ENCODE data around the gene WSB1.
A peak's percentile ranks its signal among the peaks of the same experiment; 100 is the strongest.

WSB1 gene

DNA sequence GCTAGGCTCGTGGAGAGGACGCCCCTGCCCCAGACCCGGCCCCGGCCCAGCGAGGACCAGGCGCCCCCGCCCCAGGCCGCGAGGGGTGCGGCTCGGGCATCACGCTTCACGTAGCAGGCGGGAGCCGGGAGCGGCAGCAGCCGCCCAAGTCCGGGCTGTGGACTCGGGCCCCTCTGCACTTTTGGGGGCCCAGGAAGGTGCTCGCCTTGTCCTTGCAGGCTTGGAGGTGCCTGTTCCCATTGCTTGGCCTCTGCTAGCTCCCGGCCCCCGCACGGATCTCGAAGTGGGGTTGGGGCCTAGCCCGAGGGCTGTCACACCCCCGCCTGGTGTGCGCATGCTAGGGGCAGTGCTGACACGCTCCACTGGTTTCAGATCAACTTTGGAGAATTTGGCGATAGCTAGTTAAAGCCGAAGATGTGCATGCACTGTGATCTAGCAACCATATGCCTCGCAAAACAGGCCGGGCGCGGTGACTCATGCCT is 55.7 kb downstream of the WSB1 start:
- no peak for TF ChIP-seq CTCF (conservative IDR thresholded peaks at IDR 0.05; ENCODE audit: control insufficient read depth, insufficient read depth, low read depth, low read length)
- H3K4me3 ChIP-seq (ENCODE audit: control insufficient read depth, low read depth, low read length): no peak overlapping the region
- no peak for DNase-seq (ENCODE audit: low read depth)

GRCh38 chr17:27351759-27352158 is 57.8 kb downstream of the WSB1 start:
- H3K4me3 ChIP-seq (ENCODE audit: control insufficient read depth, low read depth, low read length): no peak overlapping the region
- DNase-seq (ENCODE audit: low read depth): no peak
- no peak for TF ChIP-seq CTCF (conservative IDR thresholded peaks at IDR 0.05; ENCODE audit: control insufficient read depth, insufficient read depth, low read depth, low read length)

DNA sequence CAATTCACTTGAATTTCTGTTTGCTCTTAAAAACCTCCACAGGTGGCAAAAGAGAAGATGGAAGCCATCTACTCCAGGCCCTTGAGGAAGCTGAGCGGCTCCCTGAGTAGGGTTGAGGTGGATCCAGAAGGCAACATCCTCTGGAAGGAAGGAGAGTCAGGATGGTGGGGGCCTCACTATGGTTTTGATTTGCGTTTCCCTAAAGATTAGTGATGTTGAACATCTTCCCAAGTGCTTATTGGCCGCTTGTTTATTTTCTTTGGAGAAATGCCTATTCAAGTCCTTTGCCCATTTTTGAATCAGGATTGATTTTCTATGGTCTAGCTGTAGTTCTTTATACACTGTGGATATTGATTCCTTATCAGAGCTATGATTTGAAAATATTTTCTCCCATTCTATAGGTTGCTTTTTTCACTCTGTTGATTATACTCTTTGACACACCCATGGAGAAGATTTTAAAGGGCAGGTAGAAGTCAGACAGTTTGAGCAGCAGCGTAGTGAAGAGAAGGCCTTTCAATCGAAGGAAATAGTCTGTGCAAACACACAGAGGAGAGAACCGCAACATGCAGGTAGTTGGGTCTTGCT is 58.6 kb downstream of the WSB1 start:
- peak overlapping the region; percentile 64 for H3K4me3 ChIP-seq (ENCODE audit: control insufficient read depth, low read depth, low read length)
- DNase-seq (ENCODE audit: low read depth): peak; percentile 70
- TF ChIP-seq CTCF (conservative IDR thresholded peaks at IDR 0.05; ENCODE audit: control insufficient read depth, insufficient read depth, low read depth, low read length): no peak

- no peak for TF ChIP-seq CTCF (conservative IDR thresholded peaks at IDR 0.05; ENCODE audit: control insufficient read depth, insufficient read depth, low read depth, low read length)
- no peak for DNase-seq (ENCODE audit: low read depth)
Observed at GRCh38 chr17:27353033-27353460, 59.1 kb downstream of the WSB1 start.

DNA sequence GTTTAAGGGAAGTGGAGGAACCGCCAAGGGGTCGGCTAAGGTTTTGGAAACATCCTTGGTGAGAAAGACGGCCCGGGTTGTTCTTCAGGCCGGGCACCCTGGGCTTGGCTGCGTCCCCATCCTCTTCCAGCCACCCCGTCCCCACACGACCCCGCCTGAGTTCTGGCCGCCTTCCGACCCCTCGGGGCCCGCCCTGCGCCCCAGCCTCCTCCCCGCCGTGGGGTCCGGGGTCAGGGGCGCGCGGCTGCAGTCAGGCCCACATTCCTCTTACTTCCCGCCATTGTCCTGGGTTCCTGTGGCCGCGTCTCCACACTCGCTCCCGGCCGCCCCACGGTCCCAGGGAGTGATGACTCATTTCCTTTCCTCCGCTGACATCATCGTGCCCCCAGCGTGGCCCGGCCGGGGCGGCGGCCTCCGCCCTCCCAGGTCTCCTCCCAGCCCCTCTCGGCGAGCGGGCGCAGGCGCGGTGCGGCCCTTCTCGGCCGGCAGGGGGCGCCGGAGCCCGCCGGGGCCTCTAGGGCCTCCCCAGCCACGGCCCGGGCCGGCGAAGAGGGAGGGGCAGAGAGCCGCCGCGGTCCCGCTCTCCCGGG is 59.6 kb downstream of the WSB1 start:
- peak; percentile 90 for DNase-seq (ENCODE audit: low read depth)
- peak overlapping the region; percentile 64 for H3K4me3 ChIP-seq (ENCODE audit: control insufficient read depth, low read depth, low read length)
- TF ChIP-seq CTCF (conservative IDR thresholded peaks at IDR 0.05; ENCODE audit: control insufficient read depth, insufficient read depth, low read depth, low read length): no peak

More at GRCh38 chr17:27353033-27353460, 59.1 kb downstream of the WSB1 start:
- H3K4me3 ChIP-seq (ENCODE audit: control insufficient read depth, low read depth, low read length): peak overlapping the region; percentile 64

DNA sequence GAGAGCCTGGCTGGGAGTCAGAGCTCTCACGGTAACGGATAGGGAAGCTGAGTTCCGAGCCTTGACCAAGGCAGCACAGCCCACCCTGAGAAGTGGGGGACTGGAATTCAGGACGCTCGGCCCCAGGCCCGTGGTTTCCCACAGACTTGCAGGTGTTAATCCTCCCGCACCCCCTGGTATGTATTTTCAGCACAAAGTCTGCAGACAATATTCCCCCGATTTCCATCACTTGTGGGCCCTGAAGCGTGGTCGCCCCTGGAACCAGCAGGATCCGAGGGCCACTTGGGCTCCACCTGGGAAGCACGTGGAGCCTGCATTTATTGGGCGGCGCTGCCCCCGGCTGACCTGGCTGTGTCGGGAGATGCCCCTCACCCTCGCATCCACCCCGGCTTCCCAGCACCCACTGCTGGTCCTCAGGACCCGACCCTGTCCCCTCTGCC is 60.2 kb downstream of the WSB1 start:
- TF ChIP-seq CTCF (conservative IDR thresholded peaks at IDR 0.05; ENCODE audit: control insufficient read depth, insufficient read depth, low read depth, low read length): no peak
- DNase-seq (ENCODE audit: low read depth): no peak

More for the DNA sequence above, 60.2 kb downstream of the WSB1 start:
- H3K4me3 ChIP-seq (ENCODE audit: control insufficient read depth, low read depth, low read length): peak overlapping the region; percentile 52

All from fibroblast of mammary gland (primary cell).